Uterus (tissue), 2 donors: ENCODE data around the gene ZNF524.

Experiments used
- POLR2A ChIP-seq, 2 donors: fragments of 450-650 bp; IDR thresholded peaks; one replicate each; pipeline ENCODE4 v1.6.1; 2016; ENCODE audit warnings: antibody characterized with exemption in 2 of 2, mild to moderate bottlenecking in 1 of 2, moderate library complexity in 1 of 2
- TF ChIP-seq, protein P1 (sequence below), 4 experiments: fragments of 200-600 bp in 2 of 4; fragments of 450-650 bp in 2 of 4; sonication (generic) in 2 of 4; IDR thresholded peaks; one replicate each; pipeline ENCODE4 v1.5.1; 2016 to 2019; ENCODE audit warnings: antibody characterized with exemption in 4 of 4, mild to moderate bottlenecking in 2 of 4, moderate library complexity in 1 of 4

- TF ChIP-seq, protein P1, sequence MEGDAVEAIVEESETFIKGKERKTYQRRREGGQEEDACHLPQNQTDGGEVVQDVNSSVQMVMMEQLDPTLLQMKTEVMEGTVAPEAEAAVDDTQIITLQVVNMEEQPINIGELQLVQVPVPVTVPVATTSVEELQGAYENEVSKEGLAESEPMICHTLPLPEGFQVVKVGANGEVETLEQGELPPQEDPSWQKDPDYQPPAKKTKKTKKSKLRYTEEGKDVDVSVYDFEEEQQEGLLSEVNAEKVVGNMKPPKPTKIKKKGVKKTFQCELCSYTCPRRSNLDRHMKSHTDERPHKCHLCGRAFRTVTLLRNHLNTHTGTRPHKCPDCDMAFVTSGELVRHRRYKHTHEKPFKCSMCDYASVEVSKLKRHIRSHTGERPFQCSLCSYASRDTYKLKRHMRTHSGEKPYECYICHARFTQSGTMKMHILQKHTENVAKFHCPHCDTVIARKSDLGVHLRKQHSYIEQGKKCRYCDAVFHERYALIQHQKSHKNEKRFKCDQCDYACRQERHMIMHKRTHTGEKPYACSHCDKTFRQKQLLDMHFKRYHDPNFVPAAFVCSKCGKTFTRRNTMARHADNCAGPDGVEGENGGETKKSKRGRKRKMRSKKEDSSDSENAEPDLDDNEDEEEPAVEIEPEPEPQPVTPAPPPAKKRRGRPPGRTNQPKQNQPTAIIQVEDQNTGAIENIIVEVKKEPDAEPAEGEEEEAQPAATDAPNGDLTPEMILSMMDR (IDR thresholded peaks at IDR 0.05): no peak
- TF ChIP-seq POLR2A (IDR thresholded peaks at IDR 0.05): no peak
These were observed 49.8 kb upstream of the ZNF524 start for GRCh38 chr19:55550321-55550650.
